Measurements from ENCODE around the gene OR5H15. TPM values are rescaled to one million over a fixed set of nuclear protein-coding genes. Genes with fewer than 3 reads are reported as not detected.

OR5H15 gene
- not detected in 2 replicates for total RNA-seq

DNA sequence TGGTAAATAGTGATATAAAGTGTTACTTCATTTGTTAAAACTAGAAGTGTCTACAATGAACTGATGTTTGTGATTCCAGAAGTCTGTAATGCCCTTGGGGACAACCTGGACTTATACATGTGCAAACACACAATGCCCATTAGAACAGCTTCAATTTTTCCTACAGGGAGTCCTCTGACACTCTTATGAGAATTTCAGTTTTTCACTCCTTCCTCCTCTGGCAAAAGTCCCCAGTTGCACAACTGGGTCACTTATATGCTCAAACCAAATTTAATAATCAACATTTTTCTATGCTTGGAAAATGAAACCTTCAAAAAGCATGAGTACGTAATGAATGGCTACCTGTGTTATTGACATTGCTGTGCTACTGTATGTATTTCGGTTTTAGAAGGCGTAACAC, at the start of gene OR5H15:
OR5H15 (plus strand) TSS at position 301 of the 400 bp plus-strand sequence. CDS start 2,004 bp downstream, outside the sequence.

DNA sequence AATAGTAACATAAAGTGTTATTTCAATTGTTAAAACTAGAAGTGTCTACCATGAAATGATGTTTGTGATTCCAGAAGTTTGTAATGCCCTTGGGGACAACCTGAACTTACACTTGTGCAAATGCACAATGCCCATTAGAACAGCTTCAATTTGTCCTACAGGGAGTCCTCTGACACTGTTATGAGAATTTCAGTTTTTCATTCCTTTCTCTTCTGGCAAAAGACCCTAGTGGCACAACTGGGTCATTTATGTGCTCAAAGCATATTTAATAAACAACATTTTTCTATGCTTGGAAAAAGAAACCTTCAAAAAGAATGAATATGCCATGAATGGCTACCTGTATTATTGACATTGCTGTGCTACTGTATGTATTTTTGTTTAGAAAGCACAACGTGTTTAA, 36.1 kb upstream of the OR5H15 start, which contains the start of gene OR5H1:
OR5H1 (plus strand) TSS at position 301 of the 400 bp plus-strand sequence. CDS start 1,977 bp downstream, outside the sequence.

DNA sequence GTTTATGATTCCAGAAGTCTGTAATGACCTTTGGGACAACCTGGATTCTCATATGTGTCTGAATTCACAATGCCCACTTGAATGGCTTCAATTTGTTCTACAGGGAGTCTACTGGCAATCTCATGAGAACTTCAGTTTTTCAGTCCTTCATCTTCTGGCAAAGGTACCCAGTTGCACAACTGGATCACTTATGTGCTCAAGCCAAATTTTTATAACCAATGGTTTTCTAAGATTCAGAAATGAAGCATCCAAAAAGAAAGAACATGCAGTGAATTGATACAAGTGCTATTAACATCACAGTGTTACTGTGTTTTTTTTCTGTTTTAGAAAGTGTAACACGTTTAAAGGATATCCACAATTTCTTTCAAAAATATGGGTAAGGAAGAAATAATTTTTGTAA, 19.3 kb upstream of the OR5H15 start, which contains the start of gene OR5H14:
OR5H14 (plus strand) TSS at position 301 of the 400 bp plus-strand sequence. CDS start 1,907 bp downstream, outside the sequence.

Other genes starting within 250 kb of the OR5H15 start
- 29.0 and 44.1 TPM in 2 replicates for gene RIOX2, start 194.3 kb upstream of the OR5H15 start, total RNA-seq
- gene GABRR3, start 131.4 kb upstream of the OR5H15 start, total RNA-seq, result not detected in 2 replicates
- gene OR5AC2, start 79.5 kb upstream of the OR5H15 start, total RNA-seq, result not detected in 2 replicates
- not detected in 2 replicates for gene OR5H1, start 36.0 kb upstream of the OR5H15 start, total RNA-seq
- not detected in 2 replicates for gene OR5H14, start 19.2 kb upstream of the OR5H15 start, total RNA-seq
- not detected in 2 replicates for gene OR5H6, start 97.5 kb downstream of the OR5H15 start, total RNA-seq
- not detected in 2 replicates for gene OR5H2, start 115.8 kb downstream of the OR5H15 start, total RNA-seq
- gene OR5K4, start 187.2 kb downstream of the OR5H15 start, total RNA-seq, result not detected in 2 replicates
- gene OR5K3, start 224.0 kb downstream of the OR5H15 start, total RNA-seq, result not detected in 2 replicates